Breast epithelium (tissue), 3 donors: ENCODE results near the gene PDZD8.

Experiments used
- POLR2AphosphoS5 ChIP-seq, 3 donors: sonication (generic); formaldehyde crosslinking; IDR thresholded peaks; one replicate each; pipeline ENCODE4 v1.6.1; 2017; ENCODE audit warnings: antibody characterized with exemption in 3 of 3
- TF ChIP-seq, protein P1 (sequence below), 3 donors: fragments of 450-650 bp; IDR thresholded peaks; one replicate each; pipeline ENCODE4 v1.5.1; 2016 to 2017; ENCODE audit warnings: antibody characterized with exemption in 3 of 3, mild to moderate bottlenecking in 3 of 3, moderate library complexity in 3 of 3

DNA sequence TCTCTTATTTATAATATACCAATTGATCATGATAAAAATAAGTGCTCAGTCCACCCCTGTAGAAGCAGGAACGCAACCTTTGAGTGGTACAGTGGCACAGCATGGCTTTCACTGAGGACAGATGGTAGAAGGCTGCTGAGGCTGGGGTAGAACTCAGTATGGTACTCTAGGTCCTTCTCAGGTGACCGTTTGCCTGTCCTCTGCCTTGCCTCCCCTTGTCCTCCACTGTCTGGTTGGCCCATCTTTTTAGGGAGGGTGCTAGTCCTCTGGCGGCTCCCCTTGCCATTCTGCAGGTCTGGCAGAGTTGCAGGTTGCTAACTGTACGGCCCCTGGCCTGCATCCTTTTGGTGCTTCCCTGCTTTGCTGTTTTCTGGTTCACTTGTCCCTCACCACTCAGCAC is 107.0 kb downstream of the PDZD8 start:
- TF ChIP-seq, protein P1, sequence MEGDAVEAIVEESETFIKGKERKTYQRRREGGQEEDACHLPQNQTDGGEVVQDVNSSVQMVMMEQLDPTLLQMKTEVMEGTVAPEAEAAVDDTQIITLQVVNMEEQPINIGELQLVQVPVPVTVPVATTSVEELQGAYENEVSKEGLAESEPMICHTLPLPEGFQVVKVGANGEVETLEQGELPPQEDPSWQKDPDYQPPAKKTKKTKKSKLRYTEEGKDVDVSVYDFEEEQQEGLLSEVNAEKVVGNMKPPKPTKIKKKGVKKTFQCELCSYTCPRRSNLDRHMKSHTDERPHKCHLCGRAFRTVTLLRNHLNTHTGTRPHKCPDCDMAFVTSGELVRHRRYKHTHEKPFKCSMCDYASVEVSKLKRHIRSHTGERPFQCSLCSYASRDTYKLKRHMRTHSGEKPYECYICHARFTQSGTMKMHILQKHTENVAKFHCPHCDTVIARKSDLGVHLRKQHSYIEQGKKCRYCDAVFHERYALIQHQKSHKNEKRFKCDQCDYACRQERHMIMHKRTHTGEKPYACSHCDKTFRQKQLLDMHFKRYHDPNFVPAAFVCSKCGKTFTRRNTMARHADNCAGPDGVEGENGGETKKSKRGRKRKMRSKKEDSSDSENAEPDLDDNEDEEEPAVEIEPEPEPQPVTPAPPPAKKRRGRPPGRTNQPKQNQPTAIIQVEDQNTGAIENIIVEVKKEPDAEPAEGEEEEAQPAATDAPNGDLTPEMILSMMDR (IDR thresholded peaks at IDR 0.05): no peak
- no peak for TF ChIP-seq POLR2AphosphoS5 (IDR thresholded peaks at IDR 0.05)
